Measurements from ENCODE around the gene C14orf119.

C14orf119 gene

GRCh38 chr14:23145794-23146350 is 50.6 kb downstream of the C14orf119 start:
- Histone ChIP-seq H3K27me3 (ENCODE audit: insufficient read depth, poor library complexity, severe bottlenecking) (no peaks in the 10 kb centered on the region), H3K27ac (replicated peaks) (no peak overlapping the region), H3K4me3 (replicated peaks; ENCODE audit: insufficient read depth, low read length) (no peak overlapping the region)
- no peak for TF ChIP-seq POLR2AphosphoS5 (IDR thresholded peaks at IDR 0.05; ENCODE audit: low read depth)
- TF ChIP-seq SPI1 (IDR thresholded peaks at IDR 0.05; ENCODE audit: borderline replicate concordance, low read depth): no peak
- TF ChIP-seq CTCF (IDR thresholded peaks at IDR 0.05; ENCODE audit: insufficient read depth, low read length): no peak
- TF ChIP-seq GABPA (IDR thresholded peaks at IDR 0.05; ENCODE audit: low read depth): no peak
- TF ChIP-seq REST (IDR thresholded peaks at IDR 0.05; ENCODE audit: insufficient replicate concordance, low read depth): no peak
- DNase-seq (ENCODE audit: low read depth in 1 of 2, low spot score in 1 of 2): no peak

GRCh38 chr14:23146351-23146910 is 51.1 kb downstream of the C14orf119 start:
- H3K27ac ChIP-seq (replicated peaks): no peak overlapping the region
- TF ChIP-seq SPI1 (IDR thresholded peaks at IDR 0.05; ENCODE audit: borderline replicate concordance, low read depth) (no peak), POLR2AphosphoS5 (IDR thresholded peaks at IDR 0.05; ENCODE audit: low read depth) (no peak), CTCF (IDR thresholded peaks at IDR 0.05; ENCODE audit: insufficient read depth, low read length) (no peak), GABPA (IDR thresholded peaks at IDR 0.05; ENCODE audit: low read depth) (no peak), REST (IDR thresholded peaks at IDR 0.05; ENCODE audit: insufficient replicate concordance, low read depth) (no peak)
- no peaks in the 10 kb centered on the region for H3K27me3 ChIP-seq (ENCODE audit: insufficient read depth, poor library complexity, severe bottlenecking)
- no peak for DNase-seq (ENCODE audit: low read depth in 1 of 2, low spot score in 1 of 2)
- no peak overlapping the region for H3K4me3 ChIP-seq (replicated peaks; ENCODE audit: insufficient read depth, low read length)

- Histone ChIP-seq H3K27me3 (ENCODE audit: insufficient read depth, poor library complexity, severe bottlenecking) (no peaks in the 10 kb centered on the region), H3K27ac (replicated peaks) (no peak overlapping the region), H3K4me3 (replicated peaks; ENCODE audit: insufficient read depth, low read length) (no peak overlapping the region)
- no peak for TF ChIP-seq REST (IDR thresholded peaks at IDR 0.05; ENCODE audit: insufficient replicate concordance, low read depth)
- TF ChIP-seq SPI1 (IDR thresholded peaks at IDR 0.05; ENCODE audit: borderline replicate concordance, low read depth): no peak
- TF ChIP-seq CTCF (IDR thresholded peaks at IDR 0.05; ENCODE audit: insufficient read depth, low read length): no peak
- TF ChIP-seq POLR2AphosphoS5 (IDR thresholded peaks at IDR 0.05; ENCODE audit: low read depth): no peak
- TF ChIP-seq GABPA (IDR thresholded peaks at IDR 0.05; ENCODE audit: low read depth): no peak
- no peak for DNase-seq (ENCODE audit: low read depth in 1 of 2, low spot score in 1 of 2)
These were observed 51.7 kb downstream of the C14orf119 start for GRCh38 chr14:23146980-23147379.
